NCI-H524 treated with DMSO at 0.1 percent for 48 hours (cell line): Measurements from ENCODE around the gene PUS10.

Source experiments
- DNase-seq: peaks from one replicate; lab custom pipeline; 2025; lab: John Stamatoyannopoulos, UW

The PUS10 gene

GRCh38 chr2:60972889-60973656 lies 45.0 kb downstream of the PUS10 start:
- no peak for DNase-seq

DNA sequence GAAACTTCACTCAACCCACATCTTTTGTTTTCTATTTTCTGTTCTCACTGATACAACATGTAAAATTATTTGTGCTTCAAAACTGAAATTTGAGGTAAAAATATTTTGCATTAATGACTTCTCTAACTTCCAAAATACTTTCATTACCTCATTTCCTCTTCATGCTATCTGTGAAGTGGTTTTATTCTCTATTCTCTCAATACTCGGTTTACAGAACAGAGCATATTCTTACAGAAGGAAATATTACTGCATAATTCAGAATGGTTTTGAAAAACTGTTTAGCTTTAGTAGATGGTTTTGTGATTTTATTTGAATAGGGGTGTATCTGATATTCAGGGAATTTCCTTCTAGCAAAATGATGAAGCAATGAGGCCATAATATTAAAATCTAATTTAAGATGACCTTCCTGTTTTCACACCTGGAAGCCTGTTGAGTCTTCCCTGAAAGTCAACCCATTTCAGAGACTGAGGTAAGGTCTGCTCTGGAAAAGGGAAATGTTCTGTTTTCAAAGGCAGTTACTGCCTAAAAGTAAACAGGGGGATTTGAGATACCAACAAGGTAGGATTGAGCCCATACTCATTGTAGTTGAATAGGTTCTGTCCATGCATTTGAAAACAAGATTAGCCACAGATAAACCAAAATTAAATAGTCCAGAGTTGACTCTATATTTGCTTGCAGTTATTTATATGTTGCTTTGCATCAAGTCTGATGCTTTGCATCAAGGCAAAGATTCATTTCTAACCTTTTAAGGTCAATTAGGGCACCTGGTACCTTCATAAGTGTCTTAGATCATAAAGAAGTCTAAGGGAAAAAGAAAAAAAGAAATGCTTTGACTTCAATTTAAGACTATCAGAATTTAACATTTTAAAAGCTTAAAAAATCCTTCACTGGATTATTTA lies 51.3 kb downstream of the PUS10 start:
- DNase-seq = no peak

DNA sequence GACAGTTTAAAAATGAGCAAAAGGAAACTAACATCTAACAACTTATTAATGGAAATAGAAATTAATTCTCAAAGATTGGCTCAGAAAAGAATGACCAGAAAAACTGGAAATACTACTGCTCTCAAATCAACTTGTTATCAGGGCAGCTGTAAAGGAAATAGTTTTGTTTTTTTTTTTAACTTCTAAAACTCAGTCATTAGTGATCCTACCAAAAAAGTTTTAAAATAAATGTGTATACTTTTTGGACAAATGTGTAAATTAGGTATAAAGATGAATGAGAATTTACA lies 52.6 kb downstream of the PUS10 start:
- no peak for DNase-seq

DNA sequence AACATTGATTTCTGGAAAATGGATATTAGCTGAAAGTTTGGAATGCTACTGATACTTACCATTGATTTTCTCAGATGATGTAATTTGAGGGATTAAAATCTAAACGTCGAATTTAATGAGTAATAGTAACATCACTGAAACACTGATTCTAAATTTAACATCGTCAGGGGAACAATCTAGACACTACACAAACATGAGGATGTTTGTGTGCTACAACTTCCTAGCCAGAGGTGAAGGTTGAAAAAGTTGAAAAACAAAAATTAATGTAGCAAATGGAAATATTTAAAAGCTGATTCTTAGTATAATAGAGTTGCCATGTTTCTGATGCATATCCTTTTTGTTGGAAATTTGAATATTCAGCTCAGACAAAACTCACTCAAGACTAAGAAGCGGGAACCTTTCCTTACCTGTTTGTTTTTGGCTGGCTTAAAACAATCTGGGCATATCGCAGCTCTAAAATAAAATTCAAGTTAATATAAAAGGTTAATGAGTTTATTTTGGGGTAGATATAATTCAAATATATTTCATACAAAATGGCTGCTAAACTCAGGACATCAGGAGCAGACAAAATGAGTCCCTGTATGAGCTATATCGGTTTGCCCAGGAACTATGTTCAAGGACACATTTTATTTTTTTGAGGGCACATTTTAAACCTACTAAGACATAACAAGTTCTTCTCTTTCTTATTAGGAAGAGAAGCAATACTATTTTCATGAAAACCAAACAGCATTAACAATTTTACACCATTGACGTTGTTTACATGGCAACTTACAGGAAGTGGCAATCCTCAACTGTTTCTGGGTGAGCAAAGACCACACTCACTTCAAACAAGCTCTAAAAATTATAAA lies 53.2 kb downstream of the PUS10 start:
- DNase-seq = no peak

DNA sequence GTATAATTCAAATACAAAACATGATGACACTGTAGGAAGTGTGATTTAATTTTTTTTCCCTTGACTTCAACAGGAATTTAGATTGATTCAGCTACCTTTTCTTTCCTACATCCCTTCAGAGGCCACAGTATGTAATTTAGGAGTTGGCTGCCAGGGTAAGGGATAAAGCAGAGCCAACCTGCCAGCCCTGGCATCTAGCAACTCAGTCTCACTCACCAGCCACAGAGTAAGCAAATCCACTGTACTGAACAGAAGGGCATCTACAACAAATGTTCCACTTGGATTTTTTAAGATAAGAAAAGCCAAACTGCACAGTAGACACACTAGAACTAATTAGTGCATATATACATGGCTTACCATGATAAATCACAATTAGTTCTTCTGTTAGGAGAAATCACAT lies 54.9 kb downstream of the PUS10 start:
- no peak for DNase-seq

DNA sequence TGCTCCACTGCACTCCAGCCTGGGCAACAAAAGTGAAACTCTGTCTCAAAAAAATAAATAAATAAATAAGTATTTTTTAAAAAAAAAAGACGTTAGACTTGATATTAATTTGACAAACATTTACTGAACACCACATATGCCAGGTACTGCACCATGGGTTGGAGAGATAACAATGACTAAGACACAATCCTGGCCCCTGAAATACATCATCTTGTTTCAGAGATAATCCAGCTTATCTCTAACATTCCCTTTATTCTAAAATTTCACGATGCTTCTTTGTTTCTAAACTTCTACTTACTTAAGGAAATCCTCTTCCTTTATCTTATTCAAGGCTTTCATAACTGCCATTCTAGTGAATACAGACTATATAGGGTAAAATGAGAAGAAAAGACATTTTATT lies 55.5 kb downstream of the PUS10 start:
- no peak for DNase-seq

- no peak for DNase-seq
Observed at GRCh38 chr2:60961457-60961856, 56.6 kb downstream of the PUS10 start.

GRCh38 chr2:60960706-60961105 lies 57.3 kb downstream of the PUS10 start:
- DNase-seq = no peak

DNA sequence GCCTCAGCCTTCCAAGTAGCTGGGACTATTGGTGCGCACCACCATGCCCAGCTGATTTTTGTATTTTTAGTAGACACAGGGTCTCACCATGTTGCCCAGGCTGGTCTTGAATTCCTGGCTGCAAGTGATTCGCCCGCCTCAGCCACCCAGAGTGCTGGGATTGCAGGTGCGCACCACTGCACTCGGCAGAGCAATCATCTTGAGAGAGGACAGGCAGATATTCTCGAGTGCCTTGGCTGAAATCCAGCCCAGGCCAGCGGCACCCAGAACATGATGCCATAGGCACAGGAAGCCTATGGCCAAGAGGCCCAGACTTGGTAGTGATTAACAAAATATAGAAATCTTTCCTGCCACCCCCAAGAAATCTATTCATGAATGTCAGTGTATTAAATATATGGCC lies 58.6 kb downstream of the PUS10 start:
- no peak for DNase-seq

GRCh38 chr2:60958800-60959199 lies 59.3 kb downstream of the PUS10 start:
- DNase-seq = no peak

GRCh38 chr2:60958361-60958760 lies 59.7 kb downstream of the PUS10 start:
- no peak for DNase-seq

DNA sequence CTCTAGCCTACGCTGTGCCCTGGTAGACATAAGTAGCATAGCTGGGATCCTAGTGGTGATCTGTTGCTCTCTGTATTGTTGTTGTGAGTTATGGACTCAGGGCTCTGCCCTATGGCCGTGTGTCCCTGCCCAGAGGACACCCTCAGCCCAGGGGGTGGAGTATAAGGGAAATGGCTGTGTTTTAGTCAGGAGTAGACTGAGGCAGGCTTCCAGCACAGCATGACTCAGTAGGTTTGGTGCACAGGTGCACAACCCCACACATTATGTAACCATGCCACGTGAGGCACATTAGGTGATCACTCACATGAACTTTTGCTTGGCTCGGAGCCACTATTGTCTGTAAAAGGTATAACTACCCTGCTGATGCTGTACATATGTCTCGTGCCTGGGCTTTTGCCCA lies 60.4 kb downstream of the PUS10 start:
- peak; percentile 47 for DNase-seq

- peak; percentile 55 for DNase-seq
Observed at GRCh38 chr2:60957224-60957623, 60.8 kb downstream of the PUS10 start.

- no peak for DNase-seq
Observed at GRCh38 chr2:60954139-60954538, 63.9 kb downstream of the PUS10 start.

DNA sequence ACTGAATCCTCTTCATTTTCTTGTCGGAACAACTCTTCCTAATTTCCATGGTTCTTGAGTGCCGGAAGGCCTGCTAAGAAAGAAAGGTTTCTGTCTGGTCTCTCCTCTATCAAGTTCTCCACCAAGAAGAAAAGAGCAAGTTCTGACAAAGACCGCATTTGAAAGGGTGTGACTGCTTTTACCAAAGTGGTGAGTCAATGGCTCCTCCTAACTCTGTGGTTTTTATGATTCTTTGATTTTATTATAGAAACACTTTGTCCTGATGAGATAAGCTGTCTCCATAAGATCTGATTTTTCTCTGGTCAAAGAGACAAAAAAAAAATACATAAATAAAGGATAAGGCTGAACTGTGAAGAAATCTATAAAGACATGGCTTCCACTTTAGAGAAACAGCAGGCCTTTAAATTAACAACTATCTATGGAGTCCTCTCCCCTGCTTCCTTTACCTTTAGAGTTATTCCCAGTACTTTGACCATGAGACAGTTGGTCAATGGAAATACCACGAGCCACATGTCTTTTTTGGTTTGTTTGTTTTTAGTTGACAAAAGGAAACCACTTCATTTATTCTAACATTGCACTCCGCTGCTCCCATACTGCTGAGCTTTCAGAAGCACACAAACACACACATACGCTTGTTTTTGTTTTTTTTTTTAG lies 69.0 kb downstream of the PUS10 start:
- no peak for DNase-seq

GRCh38 chr2:60948161-60948560 lies 69.9 kb downstream of the PUS10 start:
- no peak for DNase-seq

DNA sequence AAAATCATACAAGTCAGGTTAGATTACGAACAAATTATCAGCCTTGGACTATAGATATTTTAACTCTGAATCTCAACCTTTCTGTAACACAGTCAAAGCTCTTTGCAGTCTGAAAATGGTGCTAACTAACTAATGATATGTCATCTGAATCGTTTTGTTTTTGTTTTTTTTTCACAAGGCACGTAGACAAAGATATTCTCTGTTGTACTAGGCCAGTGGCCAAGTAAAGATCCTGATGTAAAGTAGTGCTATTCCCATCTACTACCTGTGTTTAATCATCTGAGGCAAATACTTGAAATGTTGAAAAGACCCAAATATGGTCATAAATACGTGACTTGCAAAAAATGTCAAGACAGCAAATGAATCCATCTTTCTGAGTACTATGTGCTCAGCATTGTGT lies 71.0 kb downstream of the PUS10 start:
- DNase-seq = no peak

GRCh38 chr2:60945341-60945740 lies 72.7 kb downstream of the PUS10 start:
- DNase-seq = peak; percentile 90

- DNase-seq = no peak
Observed at GRCh38 chr2:60939622-60940021, 78.4 kb downstream of the PUS10 start.

DNA sequence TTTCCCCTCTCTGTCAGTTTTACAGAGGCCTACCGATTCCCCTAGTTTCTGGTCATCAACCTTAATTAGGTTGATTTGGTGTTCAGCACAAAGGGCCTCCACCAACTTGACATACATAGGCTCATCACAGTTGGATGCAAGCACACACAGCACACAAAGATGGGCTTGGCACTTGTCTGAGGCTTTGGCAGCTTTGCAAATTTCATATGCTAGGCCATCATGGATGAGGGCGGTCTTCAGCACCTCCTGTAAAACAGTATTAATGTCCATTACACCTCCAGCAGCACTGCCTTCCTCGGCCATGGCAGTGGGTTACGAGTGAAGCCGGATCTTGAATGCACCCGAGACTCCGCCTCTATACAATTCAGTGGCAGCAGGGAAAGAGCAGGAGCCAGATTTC lies 79.8 kb downstream of the PUS10 start:
- DNase-seq = no peak

GRCh38 chr2:60936757-60937156 lies 81.3 kb downstream of the PUS10 start:
- DNase-seq = peak; percentile 85

GRCh38 chr2:60934165-60934722 lies 83.8 kb downstream of the PUS10 start:
- DNase-seq = peak; percentile 96
